ENCODE data around the gene GJC1.

GRCh38 chr17:44766409-44767038 is 63.6 kb downstream of the GJC1 start:
- TF ChIP-seq EZH2phosphoT487 (IDR thresholded peaks at IDR 0.05; ENCODE audit: insufficient read depth, low read depth) (no peak), EZH2 (IDR thresholded peaks at IDR 0.05; ENCODE audit: insufficient read depth, poor library complexity, severe bottlenecking) (no peak)

Measured in GM23248 (cell line).